HCT116 (cell line): ENCODE measurements around the gene FDXR. TPM values are rescaled to one million over a fixed set of nuclear protein-coding genes. Genes with fewer than 3 reads are reported as not detected.

ENCODE experiments used
- ATAC-seq: fragments of 200-7000 bp; cut with Tn5 transposase; 2 replicates; pipeline ENCODE4 v1.9.1; 2020; ENCODE audit warnings: mild to moderate bottlenecking, moderate library complexity
- BruUV-seq: library from RNA; stranded (reverse); fragments of 400-500 nt; replicated peaks from 2 replicates; lab custom pipeline; 2021; lab: Mats Ljungman, UMichigan
- CTCF ChIA-PET: fragments of 300-600 bp; sonication (Branson Sonifier 250); formaldehyde crosslinking; loops from one replicate; lab custom pipeline; 2021; ENCODE audit warnings: antibody characterized with exemption; lab: Charles Lee
- POLR2A ChIA-PET: fragments of 300-600, 350-600 bp; sonication (Branson Sonifier 250); formaldehyde crosslinking; loops from one replicate; lab custom pipeline; 2021; ENCODE audit warnings: antibody characterized with exemption; lab: Charles Lee
- RAD21 ChIA-PET, 2 experiments: fragments of 300-600 bp; sonication (Branson Sonifier 250); formaldehyde crosslinking; loops; one replicate each; lab custom pipeline; 2023; ENCODE audit warnings: low total read pairs in 2 of 2; ENCODE audit not compliant: uncharacterized antibody in 2 of 2, unreplicated experiment in 2 of 2, low non-redundant PET in 1 of 2; lab: Charles Lee
- DNase-seq: peaks from one replicate; pipeline ENCODE4 v3.0.0-alpha.2; 2010; ENCODE audit warnings: low read depth, low spot score
- H2AFZ ChIP-seq: fragments of 200-600 bp; shearing (Covaris generic), sonication (generic); 2 replicates; pipeline ENCODE4 v1.6.1; 2017; ENCODE audit warnings: low read depth, mixed run types, mixed read lengths, antibody characterized with exemption, low read length; ENCODE audit not compliant: poor library complexity, severe bottlenecking
- H3K27ac ChIP-seq: 2 replicates; pipeline ENCODE4 v1.5.1; 2012; ENCODE audit warnings: low read depth, low read length
- H3K27me3 ChIP-seq: fragments of 200-600 bp; sonication (generic); 2 replicates; pipeline ENCODE4 v1.6.1; 2016; ENCODE audit warnings: mixed run types, low read length, mixed read lengths; ENCODE audit not compliant: insufficient read depth
- H3K36me3 ChIP-seq, 2 experiments: fragments of 200-500 bp in 1 of 2; fragments of 200-600 bp in 1 of 2; sonication (Bioruptor generic) in 1 of 2; sonication (generic) in 1 of 2; 2 replicates each; pipeline versions ENCODE4 v1.5.1 to v1.6.1; 2014 to 2016; ENCODE audit warnings: low read length in 2 of 2, inconsistent platforms in 1 of 2, mixed read lengths in 1 of 2, mixed run types in 1 of 2; ENCODE audit not compliant: insufficient read depth in 2 of 2, control insufficient read depth in 1 of 2
- H3K4me1 ChIP-seq, 2 experiments: fragments of 200-600 bp in 1 of 2; sonication (generic) in 1 of 2; 2 replicates each; pipeline versions ENCODE4 v1.5.1 to v1.6.1; 2012 to 2017; ENCODE audit warnings: low read length in 2 of 2, inconsistent platforms in 1 of 2, mild to moderate bottlenecking in 1 of 2, mixed read lengths in 1 of 2, mixed run types in 1 of 2, moderate library complexity in 1 of 2; ENCODE audit not compliant: insufficient read depth in 2 of 2, control insufficient read depth in 1 of 2
- H3K4me2 ChIP-seq: fragments of 200-600 bp; sonication (generic); 2 replicates; pipeline ENCODE4 v1.6.1; 2017; ENCODE audit warnings: mixed run types, low read length, mixed read lengths
- H3K4me3 ChIP-seq, 2 experiments: fragments of 200-600 bp in 1 of 2; sonication (generic) in 1 of 2; replicated peaks in 1 of 2; 2 replicates each; pipeline ENCODE4 v1.5.1; 2011 to 2016; ENCODE audit warnings: low read length in 2 of 2, control low read depth in 1 of 2, low read depth in 1 of 2, mild to moderate bottlenecking in 1 of 2, mixed read lengths in 1 of 2, mixed run types in 1 of 2
- H3K79me2 ChIP-seq: fragments of 200-600 bp; sonication (generic); 2 replicates; pipeline ENCODE4 v1.6.1; 2017; ENCODE audit warnings: mild to moderate bottlenecking, mixed run types, low read length, moderate library complexity, mixed read lengths; ENCODE audit not compliant: insufficient read depth
- H3K9ac ChIP-seq: fragments of 200-600 bp; sonication (generic); 2 replicates; pipeline ENCODE4 v1.6.1; 2016; ENCODE audit warnings: low read length, mixed read lengths
- H3K9me2 ChIP-seq: fragments of 200-600 bp; sonication (generic), shearing (Covaris generic); 2 replicates; pipeline ENCODE4 v1.6.1; 2017; ENCODE audit warnings: mixed run types, mild to moderate bottlenecking, moderate library complexity; ENCODE audit not compliant: insufficient read depth
- H3K9me3 ChIP-seq, 2 experiments: fragments of 200-500 bp in 1 of 2; fragments of 200-600 bp in 1 of 2; sonication (Bioruptor generic) in 1 of 2; sonication (generic) in 1 of 2; 2 replicates each; pipeline ENCODE4 v1.6.1; 2014 to 2017; ENCODE audit warnings: low read length in 2 of 2, mixed read lengths in 2 of 2, inconsistent platforms in 1 of 2, low read depth in 1 of 2, mild to moderate bottlenecking in 1 of 2, mixed run types in 1 of 2, moderate library complexity in 1 of 2; ENCODE audit not compliant: control insufficient read depth in 1 of 2, insufficient read depth in 1 of 2
- H4K20me1 ChIP-seq: fragments of 200-600 bp; sonication (generic), shearing (Covaris generic); 2 replicates; pipeline ENCODE4 v1.6.1; 2017; ENCODE audit warnings: mixed run types, mild to moderate bottlenecking, moderate library complexity; ENCODE audit not compliant: insufficient read depth
- ATF3 ChIP-seq: IDR thresholded peaks from 2 replicates; pipeline ENCODE4 v1.6.1; 2012
- CBX3 ChIP-seq: IDR thresholded peaks from 2 replicates; pipeline ENCODE4 v1.6.1; 2012; ENCODE audit warnings: low read depth
- EGR1 ChIP-seq: IDR thresholded peaks from 2 replicates; pipeline ENCODE4 v1.6.1; 2012; ENCODE audit warnings: low read depth
- ELF1 ChIP-seq: IDR thresholded peaks from 2 replicates; pipeline ENCODE4 v1.6.1; 2012; ENCODE audit warnings: low read depth, borderline replicate concordance
- FOSL1 ChIP-seq: IDR thresholded peaks from 2 replicates; pipeline ENCODE4 v1.6.1; 2012; ENCODE audit warnings: low read depth
- MAX ChIP-seq: IDR thresholded peaks from 2 replicates; pipeline ENCODE4 v1.6.1; 2012
- POLR2AphosphoS5 ChIP-seq: IDR thresholded peaks from 2 replicates; pipeline ENCODE4 v1.6.1; 2011; ENCODE audit warnings: mild to moderate bottlenecking, low read depth, low read length, moderate library complexity
- RAD21 ChIP-seq: IDR thresholded peaks from 2 replicates; pipeline ENCODE4 v1.6.1; 2012; ENCODE audit warnings: low read depth, mild to moderate bottlenecking
- REST ChIP-seq: IDR thresholded peaks from 2 replicates; pipeline ENCODE4 v1.6.1; 2012; ENCODE audit warnings: low read depth
- TCF7L2 ChIP-seq: IDR thresholded peaks from 2 replicates; pipeline ENCODE4 v1.7.0; 2011; ENCODE audit warnings: borderline replicate concordance, inconsistent platforms; ENCODE audit not compliant: insufficient read depth, insufficient read length; ENCODE audit errors: extremely low read depth
- YY1 ChIP-seq: IDR thresholded peaks from 2 replicates; pipeline ENCODE4 v1.6.1; 2011; ENCODE audit warnings: low read length, low read depth, moderate library complexity, mild to moderate bottlenecking; ENCODE audit not compliant: insufficient replicate concordance; ENCODE audit errors: extremely low read depth
- ZNF274 ChIP-seq: fragments of 200-500 bp; sonication (Bioruptor generic); IDR thresholded peaks from 2 replicates; pipeline ENCODE4 v1.6.1; 2014; ENCODE audit warnings: mild to moderate bottlenecking, low read depth, low read length, inconsistent platforms
- intact Hi-C: fragments of 100-400 bp; cut with micrococcal nuclease; formaldehyde crosslinking; loops from 2 replicates; pipeline ENCODE4 v1.10.0; 2022
- total RNA-seq: library from RNA; stranded (reverse); gene quantifications from one replicate; pipeline ENCODE4 v1.2.1, GENCODE V29; 2021; ENCODE audit not compliant: unreplicated experiment

Gene FDXR
- total RNA-seq, 1 experiment from 2014 or later: 98.8 TPM

- H3K27me3 ChIP-seq: no peaks in the 10 kb centered on the region
- ATAC-seq (no peak), DNase-seq (no peak)
- H3K4me2 ChIP-seq: peak overlapping the region; percentile 99
- no peak overlapping the region for H3K27ac ChIP-seq
- peak overlapping the region; percentile 87 to 96 for H3K4me3 ChIP-seq
- peaks cover 14 to 38% of the 10 kb centered on the region in 2 experiments for H3K4me1 ChIP-seq
- intact Hi-C loops: loop anchor here (5.0 kb wide), 3 partner anchors 86 to 161 kb away; partner anchors contain the start of gene NAT9
- no peak overlapping the region for H2AFZ ChIP-seq
- no peaks in the 10 kb centered on the region for H3K9me3 ChIP-seq
- no peaks in the 10 kb centered on the region for H3K9me2 ChIP-seq
- H3K36me3 ChIP-seq: no peaks in the 10 kb centered on the region
- ChIA-PET CTCF (interaction anchor here (1.7 to 3.1 kb wide), 2 partner anchors 10 to 90 kb away, joined by 4 to 21 read pairs; no protein-coding TSS in a partner anchor), RAD21 (no interaction called here), POLR2A (interaction anchor here (0.7 to 2.0 kb wide), 2 partner anchors 24 to 234 kb away, joined by 3 to 10 read pairs; no protein-coding TSS in a partner anchor)
- H3K9ac ChIP-seq: peak overlapping the region; percentile 90
- no TSS peak for BruUV-seq
- TF ChIP-seq TCF7L2: no peak
- no peak for TF ChIP-seq YY1
- no peak for TF ChIP-seq RAD21
- no peak for TF ChIP-seq ELF1
- no peak for TF ChIP-seq ZNF274
- no peak for TF ChIP-seq EGR1
- no peak for TF ChIP-seq FOSL1
- TF ChIP-seq POLR2AphosphoS5: no peak
- TF ChIP-seq MAX: no peak
- no peak for TF ChIP-seq REST
- no peak for TF ChIP-seq ATF3
- TF ChIP-seq CBX3: no peak
- peaks cover 12% of the 10 kb centered on the region for H3K79me2 ChIP-seq
- H4K20me1 ChIP-seq: no peaks in the 10 kb centered on the region
Measured at GRCh38 chr17:74871356-74872076, 1.3 kb downstream of the FDXR start.
